ENCODE results near the gene IL36RN. TPM values are rescaled to one million over a fixed set of nuclear protein-coding genes. Genes with fewer than 3 reads are reported as not detected.

IL36RN gene
- total RNA-seq, 1 experiment from 2014 or later: 1.7 TPM

DNA sequence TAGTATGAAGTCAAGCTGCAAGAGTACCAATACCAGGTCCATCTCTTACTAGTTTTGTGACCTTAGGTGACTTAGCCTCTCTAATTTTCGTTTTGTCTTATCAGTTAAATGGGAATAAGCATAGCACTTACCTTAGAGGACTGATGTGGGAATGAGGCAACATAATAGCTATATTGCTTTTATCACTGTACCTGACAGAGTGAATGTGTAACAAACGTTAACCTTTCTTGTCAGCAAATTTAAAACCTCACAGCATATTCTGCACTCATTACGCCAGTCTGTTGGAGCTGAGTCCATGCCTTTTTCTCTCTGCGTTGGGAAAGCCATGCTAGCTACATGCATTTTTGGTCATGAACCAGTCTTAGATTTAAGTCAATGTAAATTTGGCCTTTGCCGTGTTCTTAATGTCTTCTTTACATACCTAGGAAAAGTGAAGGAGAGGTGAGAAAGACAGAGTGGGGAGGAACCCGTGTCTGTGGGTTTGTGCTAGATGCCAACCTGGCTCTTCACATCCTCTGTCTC is 6.5 kb upstream of the IL36RN start, which contains the start of gene IL36B:
Gene IL36B, minus strand, starts transcription at position 472 of the 522 bp plus-strand sequence.
- Histone ChIP-seq H3K79me2 (ENCODE audit: low read depth) (no peaks in the 10 kb centered on the region), H3K4me2 (no peak within 1 kb of the TSS), H3K4me1 (replicated peaks; ENCODE audit: insufficient read depth) (no peaks in the 10 kb centered on the region; the same call in 1 of the 2 replicates), H3K4me3 (no peak within 1 kb of the TSS), H2AFZ (no peak within 1 kb of the TSS), H3F3A (ENCODE audit: insufficient read depth, low read depth) (no peaks in the 10 kb centered on the region), H3K9me2 (ENCODE audit: insufficient read depth) (no peaks in the 10 kb centered on the region), H3K27ac (no peak within 1 kb of the TSS), H3K9me3 (ENCODE audit: insufficient read depth, low read depth) (peaks cover 20% of the 10 kb centered on the region), H3K27me3 (ENCODE audit: insufficient read depth, low read depth) (no peaks in the 10 kb centered on the region), H4K20me1 (ENCODE audit: insufficient read depth) (no peaks in the 10 kb centered on the region), H3K36me3 (ENCODE audit: low read depth) (no peaks in the 10 kb centered on the region)
- BruUV-seq (replicated peaks): no TSS peak
- TF ChIP-seq, protein P1, sequence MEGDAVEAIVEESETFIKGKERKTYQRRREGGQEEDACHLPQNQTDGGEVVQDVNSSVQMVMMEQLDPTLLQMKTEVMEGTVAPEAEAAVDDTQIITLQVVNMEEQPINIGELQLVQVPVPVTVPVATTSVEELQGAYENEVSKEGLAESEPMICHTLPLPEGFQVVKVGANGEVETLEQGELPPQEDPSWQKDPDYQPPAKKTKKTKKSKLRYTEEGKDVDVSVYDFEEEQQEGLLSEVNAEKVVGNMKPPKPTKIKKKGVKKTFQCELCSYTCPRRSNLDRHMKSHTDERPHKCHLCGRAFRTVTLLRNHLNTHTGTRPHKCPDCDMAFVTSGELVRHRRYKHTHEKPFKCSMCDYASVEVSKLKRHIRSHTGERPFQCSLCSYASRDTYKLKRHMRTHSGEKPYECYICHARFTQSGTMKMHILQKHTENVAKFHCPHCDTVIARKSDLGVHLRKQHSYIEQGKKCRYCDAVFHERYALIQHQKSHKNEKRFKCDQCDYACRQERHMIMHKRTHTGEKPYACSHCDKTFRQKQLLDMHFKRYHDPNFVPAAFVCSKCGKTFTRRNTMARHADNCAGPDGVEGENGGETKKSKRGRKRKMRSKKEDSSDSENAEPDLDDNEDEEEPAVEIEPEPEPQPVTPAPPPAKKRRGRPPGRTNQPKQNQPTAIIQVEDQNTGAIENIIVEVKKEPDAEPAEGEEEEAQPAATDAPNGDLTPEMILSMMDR (conservative IDR thresholded peaks at IDR 0.05): no peak
- DNase-seq: no peak
- ChIA-PET CTCF (interaction anchor here (0.6 kb wide), 1 partner anchor 1087 kb away, joined by 3 read pairs; no protein-coding TSS in a partner anchor), POLR2A (ENCODE audit: unreplicated experiment) (no interaction called here)
- intact Hi-C loops (cut with micrococcal nuclease; ENCODE audit: unreplicated experiment): no loop called here

DNA sequence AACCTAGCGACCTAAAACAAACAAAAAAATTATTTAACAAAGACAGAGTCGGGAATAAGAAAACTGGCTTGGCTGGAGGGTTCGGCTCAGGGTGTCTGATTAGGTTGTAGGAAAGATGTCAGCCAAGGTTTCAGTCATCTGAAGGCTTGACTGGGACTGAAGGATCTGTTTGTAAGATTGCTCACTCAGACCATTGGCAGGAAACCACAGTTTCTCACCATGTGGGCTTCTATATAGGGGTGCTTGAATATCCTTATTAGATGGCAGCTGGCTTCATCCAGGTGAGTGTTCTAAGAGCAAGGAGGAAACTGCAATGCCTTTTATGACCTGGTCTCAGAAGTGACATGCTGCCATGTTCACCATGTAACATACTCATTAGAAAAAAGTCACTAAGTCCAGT is 5.3 kb upstream of the IL36RN start:
- H3K79me2 ChIP-seq (ENCODE audit: low read depth): no peaks in the 10 kb centered on the region
- peaks cover 9% of the 10 kb centered on the region for H3K4me1 ChIP-seq (replicated peaks; ENCODE audit: insufficient read depth)
- H2AFZ ChIP-seq: no peak overlapping the region
- no peaks in the 10 kb centered on the region for H3K9me2 ChIP-seq (ENCODE audit: insufficient read depth)
- intact Hi-C loops (cut with micrococcal nuclease; ENCODE audit: unreplicated experiment): no loop called here
- no peak for DNase-seq
- H3F3A ChIP-seq (ENCODE audit: insufficient read depth, low read depth): peaks cover 5% of the 10 kb centered on the region; the same call in 1 of the 2 replicates
- H3K4me2 ChIP-seq: no peak overlapping the region
- TF ChIP-seq EZH2 (IDR thresholded peaks at IDR 0.05; ENCODE audit: low read depth): no peak
- TF ChIP-seq, protein P1 (conservative IDR thresholded peaks at IDR 0.05): no peak
- no peaks in the 10 kb centered on the region for H3K36me3 ChIP-seq (ENCODE audit: low read depth)
- POLR2A ChIA-PET (ENCODE audit: unreplicated experiment): no interaction called here
- H3K27me3 ChIP-seq (ENCODE audit: insufficient read depth, low read depth): no peaks in the 10 kb centered on the region
- H3K27ac ChIP-seq: no peak overlapping the region
- no peaks in the 10 kb centered on the region for H4K20me1 ChIP-seq (ENCODE audit: insufficient read depth)
- no peak overlapping the region for H3K4me3 ChIP-seq
- CTCF ChIA-PET: no interaction called here
- no TSS peak for BruUV-seq (replicated peaks)
- peaks cover 20% of the 10 kb centered on the region for H3K9me3 ChIP-seq (ENCODE audit: insufficient read depth, low read depth)

DNA sequence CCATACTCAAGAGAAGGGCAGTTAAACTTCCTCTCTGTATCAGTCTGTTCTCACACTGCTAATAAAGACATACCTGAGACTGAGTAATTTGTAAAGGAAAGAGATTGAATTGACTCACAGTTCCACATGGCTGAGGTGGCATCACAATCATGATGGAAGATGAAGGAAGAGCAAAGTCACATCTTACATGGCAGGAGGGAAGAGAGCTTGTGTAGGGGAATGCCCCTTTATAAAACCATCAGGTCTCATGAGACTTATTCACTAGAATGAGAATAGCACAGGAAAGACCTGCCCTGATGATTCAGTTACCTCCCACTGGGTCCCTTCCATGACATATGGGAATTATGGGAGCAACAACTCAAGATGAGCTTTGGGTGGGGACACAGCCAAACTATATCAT is 4.9 kb upstream of the IL36RN start:
- ChIA-PET CTCF (no interaction called here), POLR2A (ENCODE audit: unreplicated experiment) (no interaction called here)
- Histone ChIP-seq H3K27me3 (ENCODE audit: insufficient read depth, low read depth) (no peaks in the 10 kb centered on the region), H3K4me1 (replicated peaks; ENCODE audit: insufficient read depth) (peaks cover 13% of the 10 kb centered on the region), H4K20me1 (ENCODE audit: insufficient read depth) (no peaks in the 10 kb centered on the region), H2AFZ (no peak overlapping the region), H3K9me2 (ENCODE audit: insufficient read depth) (no peaks in the 10 kb centered on the region), H3K27ac (no peak overlapping the region), H3K79me2 (ENCODE audit: low read depth) (no peaks in the 10 kb centered on the region), H3K4me2 (no peak overlapping the region), H3K4me3 (no peak overlapping the region), H3F3A (ENCODE audit: insufficient read depth, low read depth) (peaks cover 7% of the 10 kb centered on the region; the same call in 1 of the 2 replicates), H3K36me3 (ENCODE audit: low read depth) (no peaks in the 10 kb centered on the region), H3K9me3 (ENCODE audit: insufficient read depth, low read depth) (peaks cover 20% of the 10 kb centered on the region)
- intact Hi-C loops (cut with micrococcal nuclease; ENCODE audit: unreplicated experiment): no loop called here
- no peak for DNase-seq
- TF ChIP-seq EZH2 (IDR thresholded peaks at IDR 0.05; ENCODE audit: low read depth): no peak
- TF ChIP-seq, protein P1 (conservative IDR thresholded peaks at IDR 0.05): no peak
- no TSS peak for BruUV-seq (replicated peaks)
